Liver (tissue), 9 donors: ENCODE results near the gene LRRC28. TPM values are rescaled to one million over a fixed set of nuclear protein-coding genes. Genes with fewer than 3 reads are reported as not detected.

Source experiments
- DNase-seq: peaks from one replicate; pipeline ENCODE4 v3.0.0-alpha.2; 2017; ENCODE audit warnings: low spot score
- H3K27ac ChIP-seq, 2 donors: one replicate each; pipeline ENCODE4 v1.7.0; 2013; ENCODE audit warnings: inconsistent platforms in 2 of 2, low read length in 2 of 2, control low read depth in 1 of 2, low read depth in 1 of 2, mild to moderate bottlenecking in 1 of 2
- H3K27me3 ChIP-seq, 4 donors: one replicate each; pipeline versions ENCODE4 v1.6.1 to v1.7.0; 2013; ENCODE audit warnings: low read length in 3 of 4, inconsistent platforms in 1 of 4, mild to moderate bottlenecking in 1 of 4, moderate library complexity in 1 of 4; ENCODE audit not compliant: control insufficient read depth in 4 of 4, insufficient read depth in 4 of 4
- H3K36me3 ChIP-seq, 4 donors: one replicate each; pipeline versions ENCODE4 v1.6.1 to v1.7.0; 2013; ENCODE audit warnings: low read length in 3 of 4, mild to moderate bottlenecking in 3 of 4, low read depth in 1 of 4, moderate library complexity in 1 of 4; ENCODE audit not compliant: control insufficient read depth in 4 of 4, insufficient read depth in 3 of 4
- H3K4me1 ChIP-seq, 4 donors: one replicate each; pipeline versions ENCODE4 v1.6.1 to v1.7.0; 2013; ENCODE audit warnings: low read length in 3 of 4, mild to moderate bottlenecking in 3 of 4, moderate library complexity in 1 of 4; ENCODE audit not compliant: control insufficient read depth in 4 of 4, insufficient read depth in 4 of 4
- H3K4me3 ChIP-seq, 3 donors: one replicate each; pipeline versions ENCODE4 v1.6.1 to v1.7.0; 2013; ENCODE audit warnings: low read length in 3 of 3, control low read depth in 1 of 3, low read depth in 1 of 3, mild to moderate bottlenecking in 1 of 3
- H3K9ac ChIP-seq, 2 donors: one replicate each; pipeline ENCODE4 v1.7.0; 2013; ENCODE audit warnings: low read length in 2 of 2, mild to moderate bottlenecking in 2 of 2, moderate library complexity in 2 of 2, control low read depth in 1 of 2, low read depth in 1 of 2
- H3K9me3 ChIP-seq, 4 donors: one replicate each; pipeline versions ENCODE4 v1.6.1 to v1.7.0; 2013; ENCODE audit warnings: low read length in 3 of 4; ENCODE audit not compliant: control insufficient read depth in 4 of 4
- ATF3 ChIP-seq: IDR thresholded peaks from 2 replicates; pipeline ENCODE4 v1.6.1; 2016; ENCODE audit warnings: antibody characterized with exemption
- CTCF ChIP-seq: fragments of 150-350 bp; IDR thresholded peaks from 2 replicates; pipeline ENCODE4 v1.5.1; 2017; ENCODE audit warnings: improper control_type of control experiment, low read depth, low read length; ENCODE audit not compliant: missing input control
- EGR1 ChIP-seq, 2 donors: IDR thresholded peaks; 2 replicates each; pipeline ENCODE4 v1.6.1; 2016 to 2018; ENCODE audit warnings: antibody characterized with exemption in 2 of 2, low read depth in 2 of 2
- FOXA1 ChIP-seq: IDR thresholded peaks from 2 replicates; pipeline ENCODE4 v1.6.1; 2016; ENCODE audit warnings: antibody characterized with exemption
- FOXA2 ChIP-seq: IDR thresholded peaks from 2 replicates; pipeline ENCODE4 v1.6.1; 2016; ENCODE audit warnings: antibody characterized with exemption
- GABPA ChIP-seq, 2 donors: IDR thresholded peaks in 1 of 2; conservative IDR thresholded peaks in 1 of 2; 2 replicates each; pipeline ENCODE4 v1.6.1; 2016; ENCODE audit warnings: antibody characterized with exemption in 2 of 2, mild to moderate bottlenecking in 1 of 2, moderate library complexity in 1 of 2
- HNF4A ChIP-seq, 2 donors: conservative IDR thresholded peaks; 2 replicates each; pipeline ENCODE4 v1.6.1; 2016; ENCODE audit warnings: antibody characterized with exemption in 2 of 2, mild to moderate bottlenecking in 2 of 2
- HNF4G ChIP-seq: IDR thresholded peaks from 2 replicates; pipeline ENCODE4 v1.6.1; 2016; ENCODE audit warnings: antibody characterized with exemption
- JUND ChIP-seq, 2 donors: IDR thresholded peaks; 2 replicates each; pipeline ENCODE4 v1.6.1; 2016; ENCODE audit warnings: antibody characterized with exemption in 2 of 2
- MAX ChIP-seq: IDR thresholded peaks from 2 replicates; pipeline ENCODE4 v1.6.1; 2016; ENCODE audit warnings: antibody characterized with exemption
- NR2F2 ChIP-seq: IDR thresholded peaks from 2 replicates; pipeline ENCODE4 v1.6.1; 2016; ENCODE audit warnings: antibody characterized with exemption
- RAD21 ChIP-seq, 2 donors: IDR thresholded peaks; 2 replicates each; pipeline ENCODE4 v1.6.1; 2016; ENCODE audit warnings: antibody characterized with exemption in 2 of 2, mild to moderate bottlenecking in 2 of 2
- REST ChIP-seq: IDR thresholded peaks from 2 replicates; pipeline ENCODE4 v1.6.1; 2016; ENCODE audit warnings: antibody characterized with exemption, mild to moderate bottlenecking
- RXRA ChIP-seq, 2 donors: IDR thresholded peaks; 2 replicates each; pipeline ENCODE4 v1.6.1; 2017 to 2018; ENCODE audit warnings: antibody characterized with exemption in 2 of 2, mild to moderate bottlenecking in 1 of 2
- SP1 ChIP-seq: IDR thresholded peaks from 2 replicates; pipeline ENCODE4 v1.6.1; 2018; ENCODE audit warnings: antibody characterized with exemption, mild to moderate bottlenecking
- YY1 ChIP-seq: IDR thresholded peaks from 2 replicates; pipeline ENCODE4 v1.6.1; 2016; ENCODE audit warnings: antibody characterized with exemption, mild to moderate bottlenecking
- ZBTB33 ChIP-seq: IDR thresholded peaks from 2 replicates; pipeline ENCODE4 v1.6.1; 2016; ENCODE audit warnings: antibody characterized with exemption
- WGBS: extraction: QIAGEN DNeasy Blood & Tissue Kit; methylation state at CpG from one replicate; pipeline ENCODE4 v1.1.7; 2013; 5-methylcytosine and 5-hydroxymethylcytosine counted together
- polyA plus RNA-seq, 2 donors: library from polyadenylated mRNA; stranded (reverse) in 1 of 2; unstranded in 1 of 2; fragments of 200-250 nt in 1 of 2; fragments of >200 nt in 1 of 2; fragmentation: Nextera tagmentation in 1 of 2; extraction: Ambion mirVana in 1 of 2; gene quantifications; one replicate each; pipeline versions ENCODE4 v1.2.1 to v1.2.3, GENCODE V29; 2013 to 2015
- total RNA-seq, 2 donors: library from RNA; depleted of rRNA; stranded (reverse); fragments of >200 nt; gene quantifications; one replicate each; pipeline ENCODE4 v1.2.3, GENCODE V29; 2014
- donor health status: healthy.
- donor health status: healthy.
- donor health status: healthy.
- donor health status: healthy.
- donor health status: healthy.

Gene LRRC28
- total and polyA plus RNA-seq, 4 donors, result 15.4 to 46.6 (median 41.0) TPM

GRCh38 chr15:99412082-99412481 is 160.8 kb downstream of the LRRC28 start:
- Histone ChIP-seq H3K9ac (no peak overlapping the region), H3K4me3 (no peak overlapping the region), H3K27me3 (no peaks in the 10 kb centered on the region), H3K9me3 (no peaks in the 10 kb centered on the region), H3K4me1 (no peaks in the 10 kb centered on the region), H3K36me3 (no peaks in the 10 kb centered on the region), H3K27ac (no peak overlapping the region)
- WGBS, result 96% methylated on average over 6 of the region's 6 CpGs
- TF ChIP-seq EGR1 (IDR thresholded peaks at IDR 0.05; ENCODE audit: low read depth in 2 of 2) (no peak), ATF3 (no peak), REST (no peak), YY1 (no peak), SP1 (no peak), GABPA (IDR thresholded peaks at IDR 0.05 in 1 of 2, conservative IDR thresholded peaks at IDR 0.05 in 1 of 2) (no peak), RAD21 (IDR thresholded peaks at IDR 0.05) (no peak), MAX (no peak), HNF4G (no peak), CTCF (no peak), NR2F2 (no peak), JUND (IDR thresholded peaks at IDR 0.05) (no peak), HNF4A (conservative IDR thresholded peaks at IDR 0.05) (no peak), FOXA2 (no peak)
- peak; percentile 45 for DNase-seq

- Histone ChIP-seq H3K27ac (no peak overlapping the region), H3K36me3 (no peaks in the 10 kb centered on the region), H3K4me1 (no peaks in the 10 kb centered on the region), H3K9me3 (no peaks in the 10 kb centered on the region), H3K27me3 (no peaks in the 10 kb centered on the region), H3K9ac (no peak overlapping the region), H3K4me3 (no peak overlapping the region)
- no peak for DNase-seq
- WGBS, result 95% methylated on average over 8 of the region's 8 CpGs
- no peak for TF ChIP-seq MAX
- TF ChIP-seq RAD21 (IDR thresholded peaks at IDR 0.05), result no peak
- no peak for TF ChIP-seq NR2F2
- TF ChIP-seq FOXA1, result no peak
- no peak for TF ChIP-seq HNF4G
- no peak for TF ChIP-seq ZBTB33
- no peak for TF ChIP-seq ATF3
- no peak for TF ChIP-seq RXRA (IDR thresholded peaks at IDR 0.05)
- no peak for TF ChIP-seq GABPA (IDR thresholded peaks at IDR 0.05 in 1 of 2, conservative IDR thresholded peaks at IDR 0.05 in 1 of 2)
- no peak for TF ChIP-seq CTCF
- TF ChIP-seq SP1, result no peak
- no peak for TF ChIP-seq REST
Observed at GRCh38 chr15:99412626-99413025, 161.3 kb downstream of the LRRC28 start.
